ENCODE measurements around the gene SLMAP. TPM values are rescaled to one million over a fixed set of nuclear protein-coding genes. Genes with fewer than 3 reads are reported as not detected.

SLMAP gene
- total and polyA plus RNA-seq, 2 of the 4 experiments (the other 2 are of a cell fraction), result 15.5 to 26.5 TPM

DNA sequence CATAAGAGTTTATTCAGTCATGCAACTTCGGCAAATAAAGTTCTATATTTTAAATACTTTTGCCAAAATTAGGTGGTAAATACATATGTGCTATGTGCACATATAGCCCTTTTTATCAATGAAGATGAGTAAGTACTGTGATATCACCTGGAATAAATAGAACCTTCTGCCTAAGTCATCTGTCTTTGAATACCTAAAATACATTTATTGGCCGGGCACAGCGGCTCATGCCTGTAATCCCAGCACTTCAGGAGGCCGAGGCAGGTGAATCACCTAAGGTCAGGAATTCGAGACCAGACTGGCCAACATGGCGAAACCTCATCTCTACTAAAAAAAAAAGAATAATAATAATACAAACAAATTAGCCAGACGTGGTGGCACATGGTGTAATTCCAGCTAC lies 178.3 kb downstream of the SLMAP start:
- in situ Hi-C loops (cut with MboI; ENCODE audit: low sequenced_read_pairs) (no loop called here), dilution Hi-C loops (cut with HindIII; ENCODE audit: low sequenced_read_pairs, unreplicated experiment) (no loop called here), intact Hi-C loops (cut with micrococcal nuclease) (no loop called here)
- H3K23ac ChIP-seq (ENCODE audit: low read depth, low read length), result no peak overlapping the region
- H3K18ac ChIP-seq (ENCODE audit: low read depth, low read length), result no peak overlapping the region
- no peak overlapping the region for H3K4me2 ChIP-seq (ENCODE audit: low read depth, low read length)
- H3K4me1 ChIP-seq (ENCODE audit: control insufficient read depth, insufficient read depth, low read length), result peaks cover 3% of the 10 kb centered on the region; the same call in 1 of the 2 replicates
- no peaks in the 10 kb centered on the region for H3K36me3 ChIP-seq (ENCODE audit: control insufficient read depth, insufficient read depth, low read length)
- no peak overlapping the region for H2AFZ ChIP-seq (replicated peaks; ENCODE audit: low read length, poor library complexity)
- no peak overlapping the region for H2AK5ac ChIP-seq (ENCODE audit: low read depth, low read length)
- H4K8ac ChIP-seq (ENCODE audit: low read depth in 2 of 2, low read length in 2 of 2), result no peak overlapping the region
- no peaks in the 10 kb centered on the region for H3K27me3 ChIP-seq (ENCODE audit: control insufficient read depth, insufficient read depth, low read length)
- H3K79me1 ChIP-seq (ENCODE audit: low read depth in 1 of 2, low read length in 2 of 2), result no peaks in the 10 kb centered on the region
- WGBS, 2 experiments (ENCODE audit: extremely low coverage in 2 of 2, insufficient read length in 1 of 2), result no CpG with 5 or more reads among the region's 7 CpGs
- DNase-seq (no peak), ATAC-seq (ENCODE audit: low read depth) (no peak)
- CTCF ChIA-PET, result no interaction called here
- no peak overlapping the region for H3K14ac ChIP-seq (replicated peaks; ENCODE audit: low read depth, low read length)
- H3K56ac ChIP-seq (ENCODE audit: extremely low read depth, insufficient read depth, low read length), result no peak overlapping the region
- H4K91ac ChIP-seq (ENCODE audit: insufficient read depth, low read depth, low read length), result no peak overlapping the region
- H3K9me1 ChIP-seq (ENCODE audit: insufficient read depth, low read length), result no peaks in the 10 kb centered on the region; the same call in 1 of the 2 replicates
- H2BK20ac ChIP-seq (ENCODE audit: low read depth, low read length), result no peak overlapping the region
- H4K5ac ChIP-seq (ENCODE audit: low read depth, low read length), result no peak overlapping the region
- TF ChIP-seq, protein P1, sequence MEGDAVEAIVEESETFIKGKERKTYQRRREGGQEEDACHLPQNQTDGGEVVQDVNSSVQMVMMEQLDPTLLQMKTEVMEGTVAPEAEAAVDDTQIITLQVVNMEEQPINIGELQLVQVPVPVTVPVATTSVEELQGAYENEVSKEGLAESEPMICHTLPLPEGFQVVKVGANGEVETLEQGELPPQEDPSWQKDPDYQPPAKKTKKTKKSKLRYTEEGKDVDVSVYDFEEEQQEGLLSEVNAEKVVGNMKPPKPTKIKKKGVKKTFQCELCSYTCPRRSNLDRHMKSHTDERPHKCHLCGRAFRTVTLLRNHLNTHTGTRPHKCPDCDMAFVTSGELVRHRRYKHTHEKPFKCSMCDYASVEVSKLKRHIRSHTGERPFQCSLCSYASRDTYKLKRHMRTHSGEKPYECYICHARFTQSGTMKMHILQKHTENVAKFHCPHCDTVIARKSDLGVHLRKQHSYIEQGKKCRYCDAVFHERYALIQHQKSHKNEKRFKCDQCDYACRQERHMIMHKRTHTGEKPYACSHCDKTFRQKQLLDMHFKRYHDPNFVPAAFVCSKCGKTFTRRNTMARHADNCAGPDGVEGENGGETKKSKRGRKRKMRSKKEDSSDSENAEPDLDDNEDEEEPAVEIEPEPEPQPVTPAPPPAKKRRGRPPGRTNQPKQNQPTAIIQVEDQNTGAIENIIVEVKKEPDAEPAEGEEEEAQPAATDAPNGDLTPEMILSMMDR (conservative IDR thresholded peaks at IDR 0.05; ENCODE audit: low read depth, low read length), result no peak
- TF ChIP-seq MAZ (IDR thresholded peaks at IDR 0.05; ENCODE audit: borderline replicate concordance, low read depth, low read length), result no peak
- no peak for TF ChIP-seq BHLHE40 (IDR thresholded peaks at IDR 0.05; ENCODE audit: low read depth, low read length)
- TF ChIP-seq RAD21 (IDR thresholded peaks at IDR 0.05; ENCODE audit: low read length), result no peak
- TF ChIP-seq MAFK (IDR thresholded peaks at IDR 0.05; ENCODE audit: low read depth, low read length), result no peak
- H2BK15ac ChIP-seq (ENCODE audit: low read depth, low read length), result no peak overlapping the region
- no peak overlapping the region for H3K4ac ChIP-seq (ENCODE audit: low read depth, low read length)
- no peak overlapping the region for H2BK5ac ChIP-seq (ENCODE audit: low read depth, low read length, poor library complexity, severe bottlenecking)
- H3K9ac ChIP-seq (ENCODE audit: low read depth, low read length), result no peak overlapping the region
- H3K4me3 ChIP-seq (ENCODE audit: insufficient read depth, low read depth, low read length), result no peak overlapping the region
- no peak overlapping the region for H2AK9ac ChIP-seq (replicated peaks; ENCODE audit: low read depth, low read length, poor library complexity)
- no TSS peak for BruUV-seq (replicated peaks)
- H3K9me3 ChIP-seq (ENCODE audit: control insufficient read depth, insufficient read depth, low read length), result no peaks in the 10 kb centered on the region
- H4K20me1 ChIP-seq (ENCODE audit: insufficient read depth, low read length), result no peaks in the 10 kb centered on the region
- POLR2A ChIA-PET (ENCODE audit: unreplicated experiment), result no interaction called here
- H3K27ac ChIP-seq (ENCODE audit: insufficient read depth, low read length), result no peak overlapping the region
- no peak overlapping the region for H2BK120ac ChIP-seq (ENCODE audit: low read depth, low read length)
